MM.1S (cell line): ENCODE measurements around the gene CD44.

Experiments
- DNase-seq: peaks from one replicate; pipeline ENCODE4 v3.0.0-alpha.2; 2015
- H2AFZ ChIP-seq: fragments of 300-600 bp; sonication (generic); 2 replicates; pipeline ENCODE4 v1.6.0; 2016; ENCODE audit warnings: antibody characterized with exemption, low read length
- H3F3A ChIP-seq: fragments of 300-600 bp; sonication (generic); 2 replicates; pipeline ENCODE4 v1.6.1; 2016; ENCODE audit warnings: mild to moderate bottlenecking, antibody characterized with exemption, low read length, moderate library complexity, mixed read lengths; ENCODE audit not compliant: insufficient read depth
- H3K27ac ChIP-seq: fragments of 300-600 bp; sonication (generic); 2 replicates; pipeline ENCODE4 v1.5.1; 2016; ENCODE audit warnings: mild to moderate bottlenecking, low read length
- H3K27me3 ChIP-seq: fragments of 300-600 bp; sonication (generic); replicated peaks from 2 replicates; pipeline ENCODE4 v1.6.0; 2016; ENCODE audit warnings: low read length; ENCODE audit not compliant: insufficient read depth
- H3K36me3 ChIP-seq: fragments of 300-600 bp; sonication (generic); replicated peaks from 2 replicates; pipeline ENCODE4 v1.6.1; 2016; ENCODE audit warnings: mild to moderate bottlenecking, low read length, mixed read lengths; ENCODE audit not compliant: insufficient read depth
- H3K4me1 ChIP-seq: fragments of 300-600 bp; sonication (generic); 2 replicates; pipeline ENCODE4 v1.6.1; 2016; ENCODE audit warnings: low read length, mixed read lengths
- H3K4me2 ChIP-seq: fragments of 300-600 bp; sonication (generic); 2 replicates; pipeline ENCODE4 v1.6.0; 2016; ENCODE audit warnings: low read depth, low read length
- H3K4me3 ChIP-seq: fragments of 300-600 bp; sonication (generic); 2 replicates; pipeline ENCODE4 v1.5.1; 2016; ENCODE audit warnings: low read length, mixed read lengths
- H3K79me2 ChIP-seq: fragments of 300-600 bp; sonication (generic); 2 replicates; pipeline ENCODE4 v1.6.1; 2016; ENCODE audit warnings: mixed run types, low read length, mixed read lengths
- H3K9ac ChIP-seq: fragments of 300-600 bp; sonication (generic); 2 replicates; pipeline ENCODE4 v1.6.1; 2016; ENCODE audit warnings: low read length, mixed read lengths
- H3K9me2 ChIP-seq: fragments of 300-600 bp; sonication (generic); replicated peaks from 2 replicates; pipeline ENCODE4 v1.6.1; 2016; ENCODE audit warnings: mild to moderate bottlenecking, low read length, mixed read lengths; ENCODE audit not compliant: insufficient read depth
- H3K9me3 ChIP-seq: fragments of 300-600 bp; sonication (generic); replicated peaks from 2 replicates; pipeline ENCODE4 v1.6.1; 2016; ENCODE audit warnings: mild to moderate bottlenecking, low read length, mixed read lengths; ENCODE audit not compliant: insufficient read depth
- H4K20me1 ChIP-seq: fragments of 300-600 bp; sonication (generic); 2 replicates; pipeline ENCODE4 v1.6.1; 2016; ENCODE audit warnings: mild to moderate bottlenecking, low read length, moderate library complexity, mixed read lengths; ENCODE audit not compliant: insufficient read depth
- CTCF ChIP-seq: fragments of 300-600 bp; sonication (generic); IDR thresholded peaks from 2 replicates; pipeline ENCODE4 v1.5.1; 2016; ENCODE audit warnings: antibody characterized with exemption, low read length, mixed read lengths
- EZH2 ChIP-seq: fragments of 300-600 bp; sonication (generic); optimal IDR thresholded peaks from 2 replicates; pipeline ENCODE3; 2017; ENCODE audit warnings: low read depth, mild to moderate bottlenecking, antibody characterized with exemption, low read length, mixed read lengths
- EZH2phosphoT487 ChIP-seq: fragments of 300-600 bp; sonication (generic); IDR thresholded peaks from 2 replicates; pipeline ENCODE4 v1.6.1; 2018; ENCODE audit warnings: antibody characterized with exemption, low read length

Gene CD44

GRCh38 chr11:35126000-35126878 is 12.7 kb upstream of the CD44 start:
- Histone ChIP-seq H3K4me1 (peaks cover 31% of the 10 kb centered on the region), H3K27ac (peak overlapping the region; percentile 56; the same call in 1 of the 2 replicates), H3K4me3 (peak overlapping the region; percentile 39; the same call in 1 of the 2 replicates), H3K4me2 (peak overlapping the region; percentile 76), H3K36me3 (no peaks in the 10 kb centered on the region), H3K79me2 (no peaks in the 10 kb centered on the region), H3F3A (peaks cover 9% of the 10 kb centered on the region; the same call in 1 of the 2 replicates), H3K9me3 (no peaks in the 10 kb centered on the region), H3K27me3 (no peaks in the 10 kb centered on the region), H4K20me1 (no peaks in the 10 kb centered on the region), H3K9me2 (no peaks in the 10 kb centered on the region), H2AFZ (peak overlapping the region; percentile 71), H3K9ac (peak overlapping the region; percentile 19; the same call in 1 of the 2 replicates)
- peak; percentile 74 for DNase-seq
- TF ChIP-seq CTCF (peak; percentile 35; the same call in 1 of the 2 replicates), EZH2 (no peak), EZH2phosphoT487 (no peak)

GRCh38 chr11:35126879-35127581 is 11.9 kb upstream of the CD44 start:
- no peaks in the 10 kb centered on the region for H4K20me1 ChIP-seq
- peak overlapping the region; percentile 56; the same call in 1 of the 2 replicates for H3K27ac ChIP-seq
- H3K36me3 ChIP-seq = no peaks in the 10 kb centered on the region
- peaks cover 25% of the 10 kb centered on the region for H3K4me1 ChIP-seq
- H3K9me3 ChIP-seq = no peaks in the 10 kb centered on the region
- peaks cover 9% of the 10 kb centered on the region; the same call in 1 of the 2 replicates for H3F3A ChIP-seq
- H3K9me2 ChIP-seq = no peaks in the 10 kb centered on the region
- TF ChIP-seq EZH2phosphoT487 (no peak), CTCF (no peak)
- DNase-seq = no peak
- no peaks in the 10 kb centered on the region for H3K27me3 ChIP-seq
- H3K4me2 ChIP-seq = peak overlapping the region; percentile 76; the same call in 1 of the 2 replicates
- H3K79me2 ChIP-seq = no peaks in the 10 kb centered on the region
- no peak overlapping the region for H3K4me3 ChIP-seq
- no peak overlapping the region for H3K9ac ChIP-seq
- H2AFZ ChIP-seq = 0 out of 2 replicates have a peak overlapping the region, but pooled peaks have one; percentile 71

GRCh38 chr11:35127619-35128018 is 11.4 kb upstream of the CD44 start:
- Histone ChIP-seq H2AFZ (no peak overlapping the region), H3K9me3 (no peaks in the 10 kb centered on the region), H3K4me2 (no peak overlapping the region), H3K27ac (no peak overlapping the region), H3K36me3 (no peaks in the 10 kb centered on the region), H3K4me1 (peaks cover 25% of the 10 kb centered on the region), H3K9me2 (no peaks in the 10 kb centered on the region), H3K27me3 (no peaks in the 10 kb centered on the region), H3K79me2 (no peaks in the 10 kb centered on the region), H3F3A (peaks cover 9% of the 10 kb centered on the region; the same call in 1 of the 2 replicates), H4K20me1 (no peaks in the 10 kb centered on the region), H3K4me3 (no peak overlapping the region), H3K9ac (no peak overlapping the region)
- DNase-seq = no peak
- TF ChIP-seq CTCF (no peak), EZH2 (no peak), EZH2phosphoT487 (no peak)
